ENCODE measurements around the gene KCNQ2. TPM values are rescaled to one million over a fixed set of nuclear protein-coding genes. Genes with fewer than 3 reads are reported as not detected.

Gene KCNQ2
- total and polyA plus RNA-seq, 12 donors = 0.69 to 81.6 (median 10.3) TPM; not detected in 3

DNA sequence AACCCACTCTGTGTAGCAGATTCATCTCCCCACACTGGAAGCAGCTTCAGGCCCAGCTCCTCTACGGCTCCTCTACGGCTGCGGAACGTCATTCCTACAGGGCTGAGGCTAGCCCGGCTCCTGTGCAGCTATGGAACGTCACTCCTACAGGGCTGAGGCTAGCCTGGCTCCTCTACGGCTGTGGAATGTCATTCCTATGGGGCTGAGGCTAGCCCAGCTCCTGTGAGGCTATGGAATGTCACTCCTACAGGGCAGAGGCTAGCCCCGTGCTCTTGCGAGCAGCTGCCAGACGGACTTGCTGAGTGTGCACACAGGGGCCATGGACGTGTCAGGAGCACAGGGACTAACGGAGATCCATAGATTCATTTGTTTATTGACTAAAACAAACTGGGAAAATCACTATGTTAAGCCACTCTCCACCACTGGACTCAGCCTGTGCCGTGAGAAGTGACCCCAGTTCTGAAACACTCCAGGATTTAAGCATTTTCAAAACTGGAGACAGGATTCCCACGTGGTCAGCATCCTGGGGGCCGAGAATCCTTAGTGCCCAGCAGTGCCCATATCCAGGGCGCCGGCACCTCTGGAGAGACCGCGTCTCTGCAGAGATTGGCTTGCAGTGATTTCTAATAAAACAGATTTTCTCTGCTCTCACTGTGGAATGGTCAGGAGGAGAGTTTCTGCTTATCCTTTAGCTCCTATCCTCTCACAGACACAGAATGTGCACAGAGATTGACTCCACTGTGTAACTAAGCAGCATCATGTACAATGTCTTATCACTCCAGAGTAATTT, 5.0 kb downstream of the KCNQ2 start:
- no peak for DNase-seq
- Histone ChIP-seq H3K9me3 (replicated peaks in 1 of 3) (no peaks in the 10 kb centered on the region), H3K27me3 (peaks cover 32% of the 10 kb centered on the region), H3K4me1 (replicated peaks in 1 of 2) (no peaks in the 10 kb centered on the region), H3K27ac (peak overlapping the region in 1 of 5 donors; percentile 66), H3K36me3 (replicated peaks in 1 of 2) (no peaks in the 10 kb centered on the region), H3K4me3 (no peak overlapping the region)
- no peak for TF ChIP-seq POLR2A (IDR thresholded peaks at IDR 0.05)
- TF ChIP-seq, protein P1, sequence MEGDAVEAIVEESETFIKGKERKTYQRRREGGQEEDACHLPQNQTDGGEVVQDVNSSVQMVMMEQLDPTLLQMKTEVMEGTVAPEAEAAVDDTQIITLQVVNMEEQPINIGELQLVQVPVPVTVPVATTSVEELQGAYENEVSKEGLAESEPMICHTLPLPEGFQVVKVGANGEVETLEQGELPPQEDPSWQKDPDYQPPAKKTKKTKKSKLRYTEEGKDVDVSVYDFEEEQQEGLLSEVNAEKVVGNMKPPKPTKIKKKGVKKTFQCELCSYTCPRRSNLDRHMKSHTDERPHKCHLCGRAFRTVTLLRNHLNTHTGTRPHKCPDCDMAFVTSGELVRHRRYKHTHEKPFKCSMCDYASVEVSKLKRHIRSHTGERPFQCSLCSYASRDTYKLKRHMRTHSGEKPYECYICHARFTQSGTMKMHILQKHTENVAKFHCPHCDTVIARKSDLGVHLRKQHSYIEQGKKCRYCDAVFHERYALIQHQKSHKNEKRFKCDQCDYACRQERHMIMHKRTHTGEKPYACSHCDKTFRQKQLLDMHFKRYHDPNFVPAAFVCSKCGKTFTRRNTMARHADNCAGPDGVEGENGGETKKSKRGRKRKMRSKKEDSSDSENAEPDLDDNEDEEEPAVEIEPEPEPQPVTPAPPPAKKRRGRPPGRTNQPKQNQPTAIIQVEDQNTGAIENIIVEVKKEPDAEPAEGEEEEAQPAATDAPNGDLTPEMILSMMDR (IDR thresholded peaks at IDR 0.05) = no peak
- WGBS, 4 donors = 64 to 74% (median 70%) methylated on average over 9 to 19 of the region's 19 CpGs
- intact Hi-C loops (cut with DNase I) = no loop called here

DNA sequence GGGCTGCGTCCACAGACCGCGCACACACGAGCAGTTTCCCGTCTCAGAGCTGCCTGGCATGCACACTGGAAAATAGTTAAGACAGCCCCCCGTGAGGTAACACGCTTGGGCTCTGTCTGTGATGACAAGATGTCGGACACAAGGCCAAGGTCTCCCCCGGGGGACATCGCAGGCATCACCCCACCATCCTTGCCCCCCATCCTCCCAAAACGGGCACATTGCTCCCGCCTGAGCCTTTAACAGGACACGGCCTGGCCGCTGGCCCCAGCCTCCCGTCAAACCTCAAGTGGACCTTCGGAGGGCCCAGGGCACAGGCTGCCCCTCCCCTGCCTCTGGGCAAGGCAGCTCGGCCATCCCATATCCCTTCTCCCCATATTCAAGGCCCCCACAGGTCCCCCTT, 5.6 kb downstream of the KCNQ2 start:
- H3K9me3 ChIP-seq (replicated peaks in 1 of 3) = no peaks in the 10 kb centered on the region
- intact Hi-C loops (cut with DNase I) = no loop called here
- TF ChIP-seq, protein P1 (IDR thresholded peaks at IDR 0.05) = no peak
- TF ChIP-seq POLR2A (IDR thresholded peaks at IDR 0.05) = no peak
- peaks cover 27% of the 10 kb centered on the region for H3K27me3 ChIP-seq
- no peak overlapping the region for H3K4me3 ChIP-seq
- DNase-seq = no peak
- H3K36me3 ChIP-seq (replicated peaks in 1 of 2) = no peaks in the 10 kb centered on the region
- H3K27ac ChIP-seq = no peak overlapping the region
- no peaks in the 10 kb centered on the region for H3K4me1 ChIP-seq (replicated peaks in 1 of 2)
- WGBS, 4 donors = 69 to 71% (median 70%) methylated on average over 16 to 17 of the region's 17 CpGs; no CpG with 5 or more reads in 1 of the 4 donors

DNA sequence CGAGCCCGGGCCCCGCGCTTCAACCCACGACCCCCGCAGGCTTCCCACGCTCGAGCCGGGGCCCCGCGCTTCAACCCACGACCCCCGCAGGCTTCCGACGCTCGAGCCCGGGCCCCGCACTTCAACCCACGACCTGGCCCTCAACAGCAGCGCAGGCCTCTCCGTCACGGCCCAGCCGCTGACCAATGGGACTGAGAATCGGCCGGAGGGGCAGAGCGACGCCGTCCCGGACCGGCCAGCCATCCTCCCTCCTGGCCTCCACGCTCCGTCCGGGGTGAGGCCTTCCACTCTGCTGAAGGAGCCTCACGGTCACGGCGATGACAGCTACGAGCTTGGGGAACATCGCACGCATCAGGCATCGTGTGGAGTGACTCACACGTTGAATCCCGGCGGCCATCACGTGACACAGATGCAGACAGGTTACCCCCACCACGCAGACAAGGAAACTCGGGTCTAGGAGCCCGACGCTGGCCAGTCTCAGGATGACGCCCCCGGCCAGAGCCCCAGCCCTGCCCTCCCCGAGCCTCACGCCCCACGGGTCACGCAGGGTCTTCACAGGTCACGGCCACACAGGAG, 6.1 kb downstream of the KCNQ2 start:
- TF ChIP-seq POLR2A (IDR thresholded peaks at IDR 0.05) = no peak
- TF ChIP-seq, protein P1 (IDR thresholded peaks at IDR 0.05) = no peak
- intact Hi-C loops (cut with DNase I) = no loop called here
- Histone ChIP-seq H3K4me3 (no peak overlapping the region), H3K36me3 (replicated peaks in 1 of 2) (no peaks in the 10 kb centered on the region), H3K9me3 (replicated peaks in 1 of 3) (no peaks in the 10 kb centered on the region), H3K27ac (no peak overlapping the region), H3K4me1 (replicated peaks in 1 of 2) (no peaks in the 10 kb centered on the region), H3K27me3 (peaks cover 22% of the 10 kb centered on the region)
- DNase-seq = no peak
- 61 to 77% (median 74%) methylated on average over 17 to 55 of the region's 55 CpGs for WGBS, 4 donors

DNA sequence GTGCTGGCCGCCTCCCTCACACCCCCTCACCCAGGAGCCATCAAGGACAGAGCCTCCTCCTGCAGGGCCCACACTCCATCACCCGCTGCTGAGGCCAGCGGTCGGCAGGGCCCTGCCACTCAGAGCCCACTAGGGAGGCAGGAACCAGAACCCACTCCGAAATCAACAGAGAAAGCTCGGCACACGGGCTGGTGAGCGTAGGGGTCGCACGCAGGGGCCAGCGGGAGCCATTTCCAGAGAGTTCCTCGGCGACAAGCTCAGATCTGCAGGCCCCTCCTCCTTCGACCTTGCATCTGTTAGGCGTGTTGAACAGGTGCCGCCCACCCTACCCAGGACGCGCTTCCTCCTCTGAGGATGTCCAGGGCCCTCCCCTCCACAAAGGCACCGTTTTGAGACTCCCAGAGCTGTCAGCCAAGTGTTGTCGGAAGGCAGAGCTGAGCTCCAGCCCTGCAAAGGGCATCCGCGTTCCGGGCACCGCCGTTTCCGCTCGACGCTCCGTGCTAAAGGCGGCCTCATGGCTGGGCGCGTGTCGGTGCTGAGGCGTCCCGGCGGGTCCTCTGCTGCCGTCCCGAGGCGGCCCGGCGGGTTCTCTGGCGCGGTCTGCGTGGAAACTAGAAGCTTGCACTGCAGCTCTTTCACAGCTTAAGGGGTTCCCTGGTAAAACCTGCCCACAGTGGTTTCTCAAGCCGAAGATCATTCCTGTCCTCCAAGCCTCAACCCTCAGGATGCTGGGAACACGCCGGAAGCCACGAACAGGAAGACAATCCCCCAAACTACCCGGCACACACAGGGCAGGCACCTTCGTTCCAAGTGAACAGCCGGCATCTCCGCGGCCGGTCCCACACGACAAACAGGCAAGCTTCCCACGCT, 6.8 kb downstream of the KCNQ2 start:
- Histone ChIP-seq H3K27me3 (peaks cover 20% of the 10 kb centered on the region), H3K9me3 (replicated peaks in 1 of 3) (no peaks in the 10 kb centered on the region), H3K27ac (peak overlapping the region in 1 of 5 donors; percentile 12), H3K36me3 (replicated peaks in 1 of 2) (no peaks in the 10 kb centered on the region), H3K4me3 (no peak overlapping the region), H3K4me1 (replicated peaks in 1 of 2) (no peaks in the 10 kb centered on the region)
- no peak for TF ChIP-seq POLR2A (IDR thresholded peaks at IDR 0.05)
- TF ChIP-seq, protein P1 (IDR thresholded peaks at IDR 0.05) = no peak
- WGBS, 4 donors = 58 to 73% (median 67%) methylated on average over 16 to 56 of the region's 56 CpGs
- intact Hi-C loops (cut with DNase I) = no loop called here
- DNase-seq = no peak

Measured in adrenal gland (tissue), 12 donors.